Loucy (cell line): Measurements from ENCODE around the gene UNC79.

ENCODE experiments used
- H2AFZ ChIP-seq: fragments of 200-600 bp; sonication (generic); 2 replicates; pipeline ENCODE4 v1.6.0; 2016; ENCODE audit warnings: antibody characterized with exemption, mild to moderate bottlenecking, low read length, moderate library complexity
- H3F3A ChIP-seq: fragments of 200-600 bp; 2 replicates; pipeline ENCODE4 v1.6.0; 2016; ENCODE audit warnings: antibody characterized with exemption, low read depth, mild to moderate bottlenecking
- H3K27me3 ChIP-seq: fragments of 200-600 bp; sonication (generic); 2 replicates; pipeline ENCODE4 v1.6.1; 2014; ENCODE audit warnings: low read length, mild to moderate bottlenecking; ENCODE audit not compliant: insufficient read depth, poor library complexity, severe bottlenecking
- H3K36me3 ChIP-seq: fragments of 200-600 bp; sonication (generic); 2 replicates; pipeline ENCODE4 v1.6.1; 2016; ENCODE audit warnings: low read length; ENCODE audit not compliant: insufficient read depth
- H3K4me1 ChIP-seq: fragments of 200-600 bp; sonication (generic); 2 replicates; pipeline ENCODE4 v1.5.1; 2014; ENCODE audit warnings: low read length, mild to moderate bottlenecking; ENCODE audit not compliant: insufficient read depth, poor library complexity, severe bottlenecking
- H3K4me2 ChIP-seq: fragments of 200-600 bp; sonication (generic); 2 replicates; pipeline ENCODE4 v1.6.0; 2014; ENCODE audit warnings: antibody characterized with exemption, low read length, low read depth, mild to moderate bottlenecking; ENCODE audit not compliant: poor library complexity, severe bottlenecking
- H3K4me3 ChIP-seq: fragments of 200-600 bp; sonication (generic); 2 replicates; pipeline ENCODE4 v1.5.1; 2014; ENCODE audit warnings: low read length, mild to moderate bottlenecking, mixed read lengths; ENCODE audit not compliant: poor library complexity, severe bottlenecking
- H3K79me2 ChIP-seq: fragments of 200-600 bp; sonication (generic); 2 replicates; pipeline ENCODE4 v1.6.1; 2014; ENCODE audit warnings: low read length; ENCODE audit not compliant: insufficient read depth
- H3K9ac ChIP-seq: fragments of 200-600 bp; sonication (generic); 2 replicates; pipeline ENCODE4 v1.6.0; 2014; ENCODE audit warnings: mild to moderate bottlenecking, low read depth, low read length, moderate library complexity; ENCODE audit not compliant: poor library complexity, severe bottlenecking
- H3K9me2 ChIP-seq: fragments of 200-600 bp; sonication (generic); replicated peaks from 2 replicates; pipeline ENCODE4 v1.6.1; 2016; ENCODE audit warnings: low read depth, low read length, mixed read lengths
- H3K9me3 ChIP-seq: fragments of 200-600 bp; sonication (generic); 2 replicates; pipeline ENCODE4 v1.6.1; 2014; ENCODE audit warnings: mild to moderate bottlenecking, antibody characterized with exemption, low read length, low read depth; ENCODE audit not compliant: insufficient read depth
- H4K20me1 ChIP-seq: fragments of 200-600 bp; sonication (generic); 2 replicates; pipeline ENCODE4 v1.6.0; 2014; ENCODE audit warnings: antibody characterized with exemption, low read length, mild to moderate bottlenecking; ENCODE audit not compliant: insufficient read depth, poor library complexity, severe bottlenecking
- CTCF ChIP-seq: fragments of 200-600 bp; sonication (generic); conservative IDR thresholded peaks from 2 replicates; pipeline ENCODE4 v1.5.1; 2014; ENCODE audit warnings: mild to moderate bottlenecking, antibody characterized with exemption, low read length
- EZH2phosphoT487 ChIP-seq: fragments of 200-600 bp; IDR thresholded peaks from 2 replicates; pipeline ENCODE4 v1.6.1; 2018; ENCODE audit warnings: antibody characterized with exemption, mild to moderate bottlenecking, moderate library complexity, borderline replicate concordance

UNC79 gene

GRCh38 chr14:93682459-93682858, 251.7 kb downstream of the UNC79 start:
- H3K27me3 ChIP-seq: no peaks in the 10 kb centered on the region
- H3K9ac ChIP-seq: no peak overlapping the region
- no peaks in the 10 kb centered on the region for H3K79me2 ChIP-seq
- no peaks in the 10 kb centered on the region for H3K9me3 ChIP-seq
- H2AFZ ChIP-seq: no peak overlapping the region
- H3K9me2 ChIP-seq: no peaks in the 10 kb centered on the region
- peaks cover 5% of the 10 kb centered on the region; the same call in 1 of the 2 replicates for H3K36me3 ChIP-seq
- no peaks in the 10 kb centered on the region for H4K20me1 ChIP-seq
- no peaks in the 10 kb centered on the region for H3K4me1 ChIP-seq
- H3F3A ChIP-seq: no peaks in the 10 kb centered on the region
- H3K4me2 ChIP-seq: no peak overlapping the region
- no peak overlapping the region for H3K4me3 ChIP-seq
- no peak for TF ChIP-seq EZH2phosphoT487
- no peak for TF ChIP-seq CTCF

- Histone ChIP-seq H2AFZ (no peak overlapping the region), H3K4me1 (no peaks in the 10 kb centered on the region), H3F3A (no peaks in the 10 kb centered on the region), H3K36me3 (peaks cover 12% of the 10 kb centered on the region; the same call in 1 of the 2 replicates), H4K20me1 (no peaks in the 10 kb centered on the region), H3K4me2 (no peak overlapping the region), H3K79me2 (no peaks in the 10 kb centered on the region), H3K27me3 (no peaks in the 10 kb centered on the region), H3K4me3 (no peak overlapping the region), H3K9ac (no peak overlapping the region), H3K9me2 (no peaks in the 10 kb centered on the region), H3K9me3 (no peaks in the 10 kb centered on the region)
- TF ChIP-seq EZH2phosphoT487: no peak
- no peak for TF ChIP-seq CTCF
Observed at GRCh38 chr14:93683226-93683625, 252.5 kb downstream of the UNC79 start.

- Histone ChIP-seq H2AFZ (no peak overlapping the region), H3K4me3 (no peak overlapping the region), H4K20me1 (no peaks in the 10 kb centered on the region), H3K4me1 (no peaks in the 10 kb centered on the region), H3K9me3 (no peaks in the 10 kb centered on the region), H3K27me3 (no peaks in the 10 kb centered on the region), H3F3A (no peaks in the 10 kb centered on the region), H3K4me2 (no peak overlapping the region), H3K36me3 (peaks cover 22% of the 10 kb centered on the region; the same call in 1 of the 2 replicates), H3K79me2 (no peaks in the 10 kb centered on the region), H3K9me2 (no peaks in the 10 kb centered on the region), H3K9ac (no peak overlapping the region)
- TF ChIP-seq EZH2phosphoT487 (no peak), CTCF (no peak)
Observed at GRCh38 chr14:93685121-93685895, 254.6 kb downstream of the UNC79 start.
